Epithelial cell of prostate (primary cell): ENCODE measurements around the gene PRR19.

Source experiments
- DNase-seq: peaks from one replicate; pipeline ENCODE4 v3.0.0-alpha.2; 2011; ENCODE audit warnings: low read depth, low spot score
- H3K27ac ChIP-seq: fragments of 450-650 bp; 2 replicates; pipeline ENCODE4 v1.5.1; 2017; ENCODE audit warnings: mild to moderate bottlenecking

Gene PRR19

GRCh38 chr19:42270346-42271044 is 31.4 kb upstream of the PRR19 start:
- H3K27ac ChIP-seq, result peak overlapping the region; percentile 99
- peak; percentile 93 for DNase-seq

GRCh38 chr19:42271045-42271419 is 30.9 kb upstream of the PRR19 start:
- H3K27ac ChIP-seq, result peak overlapping the region; percentile 99

GRCh38 chr19:42271861-42272534 is 29.9 kb upstream of the PRR19 start:
- H3K27ac ChIP-seq, result peak overlapping the region; percentile 99
- DNase-seq, result no peak

More at GRCh38 chr19:42271045-42271419, 30.9 kb upstream of the PRR19 start:
- DNase-seq, result no peak

GRCh38 chr19:42272535-42272897 is 29.4 kb upstream of the PRR19 start:
- DNase-seq, result no peak
- H3K27ac ChIP-seq, result no peak overlapping the region

GRCh38 chr19:42272989-42273406 is 28.9 kb upstream of the PRR19 start:
- DNase-seq, result no peak
- no peak overlapping the region for H3K27ac ChIP-seq

- no peak for DNase-seq
- H3K27ac ChIP-seq, result no peak overlapping the region
Measured at GRCh38 chr19:42273407-42274064, 28.4 kb upstream of the PRR19 start.

- DNase-seq, result no peak
Measured at GRCh38 chr19:42274065-42274682, 27.8 kb upstream of the PRR19 start.

GRCh38 chr19:42275103-42275502 is 26.8 kb upstream of the PRR19 start:
- no peak for DNase-seq

More at GRCh38 chr19:42274065-42274682, 27.8 kb upstream of the PRR19 start:
- H3K27ac ChIP-seq, result no peak overlapping the region

GRCh38 chr19:42275517-42275916 is 26.4 kb upstream of the PRR19 start:
- H3K27ac ChIP-seq, result peak overlapping the region; percentile 86
- no peak for DNase-seq

More at GRCh38 chr19:42275103-42275502, 26.8 kb upstream of the PRR19 start:
- H3K27ac ChIP-seq, result peak overlapping the region; percentile 86

- no peak for DNase-seq
- H3K27ac ChIP-seq, result peak overlapping the region; percentile 86
Measured at GRCh38 chr19:42276284-42276683, 25.6 kb upstream of the PRR19 start.

- H3K27ac ChIP-seq, result peak overlapping the region; percentile 86
- no peak for DNase-seq
Measured at GRCh38 chr19:42276821-42277220, 25.1 kb upstream of the PRR19 start.

GRCh38 chr19:42277821-42278451 is 24.0 kb upstream of the PRR19 start:
- no peak for DNase-seq
- H3K27ac ChIP-seq, result peak overlapping the region; percentile 86

GRCh38 chr19:42278452-42279154 is 23.3 kb upstream of the PRR19 start:
- no peak for DNase-seq
- peak overlapping the region; percentile 86 for H3K27ac ChIP-seq

GRCh38 chr19:42279155-42279901 is 22.6 kb upstream of the PRR19 start:
- DNase-seq, result no peak
- H3K27ac ChIP-seq, result peak overlapping the region; percentile 86

GRCh38 chr19:42279902-42280814 is 21.8 kb upstream of the PRR19 start:
- peak overlapping the region; percentile 86 for H3K27ac ChIP-seq
- DNase-seq, result no peak

GRCh38 chr19:42280815-42281145 is 21.2 kb upstream of the PRR19 start:
- H3K27ac ChIP-seq, result peak overlapping the region; percentile 86
- no peak for DNase-seq

- no peak for DNase-seq
- peak overlapping the region; percentile 86 for H3K27ac ChIP-seq
Measured at GRCh38 chr19:42281146-42281826, 20.6 kb upstream of the PRR19 start.
